Mesothelial cell of epicardium (in vitro differentiated cells): ENCODE measurements around the gene R3HDM1. TPM values are rescaled to one million over a fixed set of nuclear protein-coding genes. Genes with fewer than 3 reads are reported as not detected.
"Not testable (repeated sequence)": the region's sequence is repeated elsewhere in the genome, so short reads cannot be mapped to it uniquely, and the experiment has no call there.

Experiments used
- DNase-seq, 2 experiments: peaks; one replicate each; pipeline ENCODE4 v3.0.0; 2021; ENCODE audit warnings: low spot score in 2 of 2; ENCODE audit not compliant: unreplicated experiment in 2 of 2
- H3K27ac Mint-ChIP-seq: 2 replicates; pipeline ENCODE4 v1.8.0; 2021; ENCODE audit warnings: mixed read lengths
- H3K27me3 Mint-ChIP-seq: 2 replicates; pipeline ENCODE4 v1.8.0; 2021; ENCODE audit warnings: low read depth, mixed read lengths
- H3K36me3 Mint-ChIP-seq: 2 replicates; pipeline ENCODE4 v1.8.0; 2021; ENCODE audit warnings: mixed read lengths
- H3K4me1 Mint-ChIP-seq: 2 replicates; pipeline ENCODE4 v1.8.0; 2021; ENCODE audit warnings: mixed read lengths
- H3K4me3 Mint-ChIP-seq: 2 replicates; pipeline ENCODE4 v1.8.0; 2021; ENCODE audit warnings: mild to moderate bottlenecking, moderate library complexity, mixed read lengths
- H3K9me3 Mint-ChIP-seq: 2 replicates; pipeline ENCODE4 v1.8.0; 2021; ENCODE audit warnings: mixed read lengths
- CTCF ChIP-seq: fragments of 200-600 bp; sonication (generic); IDR thresholded peaks from one replicate; pipeline ENCODE4 v1.5.0; 2021; ENCODE audit warnings: antibody characterized with exemption; ENCODE audit not compliant: unreplicated experiment
- total RNA-seq: library from RNA; stranded (reverse); gene quantifications from 3 replicates; pipeline ENCODE4 v1.2.1, GENCODE V29; 2021

R3HDM1 gene
- total RNA-seq, 1 donor from 2014 or later, result 41.7 TPM

- TF ChIP-seq CTCF, result no peak
- H3K27me3 Mint-ChIP-seq, result no peaks in the 10 kb centered on the region
- peaks cover 25% of the 10 kb centered on the region for H3K36me3 Mint-ChIP-seq
Observed at GRCh38 chr2:135641156-135642068, 110.1 kb downstream of the R3HDM1 start.

GRCh38 chr2:135647836-135648579 is 116.7 kb downstream of the R3HDM1 start:
- H3K4me3 Mint-ChIP-seq, result no peak overlapping the region
- H3K4me1 Mint-ChIP-seq, result no peaks in the 10 kb centered on the region
- peaks cover 38% of the 10 kb centered on the region for H3K36me3 Mint-ChIP-seq
- TF ChIP-seq CTCF, result no peak
- no peaks in the 10 kb centered on the region for H3K27me3 Mint-ChIP-seq
- H3K9me3 Mint-ChIP-seq, result no peaks in the 10 kb centered on the region
- no peak for DNase-seq
- H3K27ac Mint-ChIP-seq, result no peak overlapping the region

More at GRCh38 chr2:135641156-135642068, 110.1 kb downstream of the R3HDM1 start:
- Mint-ChIP-seq H3K4me1 (no peaks in the 10 kb centered on the region), H3K4me3 (no peak overlapping the region), H3K27ac (no peak overlapping the region), H3K9me3 (no peaks in the 10 kb centered on the region)
- no peak for DNase-seq

GRCh38 chr2:135650721-135651120 is 119.4 kb downstream of the R3HDM1 start:
- no peaks in the 10 kb centered on the region for H3K4me1 Mint-ChIP-seq
- DNase-seq, result no peak
- H3K27me3 Mint-ChIP-seq, result no peaks in the 10 kb centered on the region
- peaks cover 45% of the 10 kb centered on the region for H3K36me3 Mint-ChIP-seq
- H3K9me3 Mint-ChIP-seq, result peaks cover 4% of the 10 kb centered on the region
- no peak overlapping the region for H3K27ac Mint-ChIP-seq
- no peak for TF ChIP-seq CTCF
- no peak overlapping the region for H3K4me3 Mint-ChIP-seq

GRCh38 chr2:135651717-135652116 is 120.4 kb downstream of the R3HDM1 start:
- H3K27me3 Mint-ChIP-seq, result no peaks in the 10 kb centered on the region
- H3K4me3 Mint-ChIP-seq, result no peak overlapping the region
- H3K9me3 Mint-ChIP-seq, result peaks cover 4% of the 10 kb centered on the region
- no peak for DNase-seq
- peaks cover 46% of the 10 kb centered on the region for H3K36me3 Mint-ChIP-seq
- no peak for TF ChIP-seq CTCF
- no peak overlapping the region for H3K27ac Mint-ChIP-seq
- H3K4me1 Mint-ChIP-seq, result no peaks in the 10 kb centered on the region

GRCh38 chr2:135654239-135654638 is 123.0 kb downstream of the R3HDM1 start:
- not testable (repeated sequence) for H3K4me1 Mint-ChIP-seq, H3K4me3 Mint-ChIP-seq, H3K27ac Mint-ChIP-seq, H3K27me3 Mint-ChIP-seq, H3K9me3 Mint-ChIP-seq, DNase-seq
- H3K36me3 Mint-ChIP-seq, result peaks cover 43% of the 10 kb centered on the region
